CD1c-positive myeloid dendritic cell (primary cell): Measurements from ENCODE around the gene CDC14A.
"Not testable (repeated sequence)": the region's sequence is repeated elsewhere in the genome, so short reads cannot be mapped to it uniquely, and the experiment has no call there.

Source experiments
- DNase-seq: peaks from one replicate; pipeline ENCODE4 v3.0.0-alpha.2; 2016; ENCODE audit errors: extremely low spot score

CDC14A gene

GRCh38 chr1:100352267-100353070 lies at the start of gene CDC14A:
CDC14A (plus strand) TSS chr1:100352506; CDS start chr1:100352955, 449 bp downstream.
- peak; percentile 80 for DNase-seq

GRCh38 chr1:100302739-100303138 lies 49.6 kb upstream of the CDC14A start:
- DNase-seq: no peak

GRCh38 chr1:100304227-100304626 lies 48.1 kb upstream of the CDC14A start:
- no peak for DNase-seq

- DNase-seq: no peak
These were observed 47.4 kb upstream of the CDC14A start for GRCh38 chr1:100304921-100305320.

GRCh38 chr1:100305954-100306353 lies 46.4 kb upstream of the CDC14A start:
- DNase-seq: no peak

- peak; percentile 21 for DNase-seq
These were observed 45.5 kb upstream of the CDC14A start for GRCh38 chr1:100306735-100307313.

- peak; percentile 30 for DNase-seq
These were observed 43.5 kb upstream of the CDC14A start for GRCh38 chr1:100308777-100309176.

GRCh38 chr1:100309863-100310262 lies 42.4 kb upstream of the CDC14A start:
- no peak for DNase-seq

GRCh38 chr1:100313382-100313781 lies 38.9 kb upstream of the CDC14A start:
- no peak for DNase-seq

GRCh38 chr1:100316622-100317021 lies 35.7 kb upstream of the CDC14A start:
- no peak for DNase-seq

GRCh38 chr1:100320311-100321099 lies 31.8 kb upstream of the CDC14A start:
- no peak for DNase-seq

GRCh38 chr1:100321100-100321493 lies 31.2 kb upstream of the CDC14A start:
- no peak for DNase-seq

GRCh38 chr1:100321506-100321905 lies 30.8 kb upstream of the CDC14A start:
- DNase-seq: no peak

GRCh38 chr1:100322436-100323211 lies 29.7 kb upstream of the CDC14A start:
- no peak for DNase-seq

- DNase-seq: no peak
These were observed 28.7 kb upstream of the CDC14A start for GRCh38 chr1:100323419-100324106.

GRCh38 chr1:100325415-100326324 lies 26.6 kb upstream of the CDC14A start:
- no peak for DNase-seq

GRCh38 chr1:100326325-100326670 lies 26.0 kb upstream of the CDC14A start:
- not testable (repeated sequence) for DNase-seq

GRCh38 chr1:100328133-100328532 lies 24.2 kb upstream of the CDC14A start:
- no peak for DNase-seq

GRCh38 chr1:100331146-100331545 lies 21.2 kb upstream of the CDC14A start:
- not testable (repeated sequence) for DNase-seq

GRCh38 chr1:100332331-100332730 lies 20.0 kb upstream of the CDC14A start:
- no peak for DNase-seq
